ENCODE results near the gene ALDH16A1. TPM values are rescaled to one million over a fixed set of nuclear protein-coding genes. Genes with fewer than 3 reads are reported as not detected.

Gene ALDH16A1
- total RNA-seq, 4 donors from 2014 or later, result 35.4 to 80.4 (median 50.3) TPM

DNA sequence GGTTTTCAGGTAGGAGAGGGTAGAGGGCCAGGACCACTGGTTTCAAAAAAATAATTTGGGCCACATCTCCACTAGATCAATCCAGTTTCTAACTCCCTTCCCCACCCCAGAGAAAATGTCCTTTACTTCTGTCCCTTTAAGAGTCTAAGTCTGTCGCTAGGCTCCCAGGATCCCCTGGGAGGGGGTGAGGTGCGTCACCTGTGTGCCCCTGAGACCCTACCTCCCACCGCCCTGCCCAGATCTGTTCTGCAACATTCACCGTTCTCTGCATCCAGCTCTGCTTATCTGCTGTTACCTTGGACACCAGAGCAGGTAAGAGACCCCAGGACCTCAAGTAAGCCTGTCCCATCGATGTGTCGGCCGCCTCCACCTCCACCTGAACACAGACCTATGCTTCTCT, 27.8 kb upstream of the ALDH16A1 start, which contains the start of gene GFY:
TSS of gene GFY (plus strand) at position 211 of the 400 bp plus-strand sequence. CDS start 1,043 bp downstream, outside the sequence.
- TF ChIP-seq, protein P1, sequence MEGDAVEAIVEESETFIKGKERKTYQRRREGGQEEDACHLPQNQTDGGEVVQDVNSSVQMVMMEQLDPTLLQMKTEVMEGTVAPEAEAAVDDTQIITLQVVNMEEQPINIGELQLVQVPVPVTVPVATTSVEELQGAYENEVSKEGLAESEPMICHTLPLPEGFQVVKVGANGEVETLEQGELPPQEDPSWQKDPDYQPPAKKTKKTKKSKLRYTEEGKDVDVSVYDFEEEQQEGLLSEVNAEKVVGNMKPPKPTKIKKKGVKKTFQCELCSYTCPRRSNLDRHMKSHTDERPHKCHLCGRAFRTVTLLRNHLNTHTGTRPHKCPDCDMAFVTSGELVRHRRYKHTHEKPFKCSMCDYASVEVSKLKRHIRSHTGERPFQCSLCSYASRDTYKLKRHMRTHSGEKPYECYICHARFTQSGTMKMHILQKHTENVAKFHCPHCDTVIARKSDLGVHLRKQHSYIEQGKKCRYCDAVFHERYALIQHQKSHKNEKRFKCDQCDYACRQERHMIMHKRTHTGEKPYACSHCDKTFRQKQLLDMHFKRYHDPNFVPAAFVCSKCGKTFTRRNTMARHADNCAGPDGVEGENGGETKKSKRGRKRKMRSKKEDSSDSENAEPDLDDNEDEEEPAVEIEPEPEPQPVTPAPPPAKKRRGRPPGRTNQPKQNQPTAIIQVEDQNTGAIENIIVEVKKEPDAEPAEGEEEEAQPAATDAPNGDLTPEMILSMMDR (IDR thresholded peaks at IDR 0.05; ENCODE audit: low read depth), result no peak

DNA sequence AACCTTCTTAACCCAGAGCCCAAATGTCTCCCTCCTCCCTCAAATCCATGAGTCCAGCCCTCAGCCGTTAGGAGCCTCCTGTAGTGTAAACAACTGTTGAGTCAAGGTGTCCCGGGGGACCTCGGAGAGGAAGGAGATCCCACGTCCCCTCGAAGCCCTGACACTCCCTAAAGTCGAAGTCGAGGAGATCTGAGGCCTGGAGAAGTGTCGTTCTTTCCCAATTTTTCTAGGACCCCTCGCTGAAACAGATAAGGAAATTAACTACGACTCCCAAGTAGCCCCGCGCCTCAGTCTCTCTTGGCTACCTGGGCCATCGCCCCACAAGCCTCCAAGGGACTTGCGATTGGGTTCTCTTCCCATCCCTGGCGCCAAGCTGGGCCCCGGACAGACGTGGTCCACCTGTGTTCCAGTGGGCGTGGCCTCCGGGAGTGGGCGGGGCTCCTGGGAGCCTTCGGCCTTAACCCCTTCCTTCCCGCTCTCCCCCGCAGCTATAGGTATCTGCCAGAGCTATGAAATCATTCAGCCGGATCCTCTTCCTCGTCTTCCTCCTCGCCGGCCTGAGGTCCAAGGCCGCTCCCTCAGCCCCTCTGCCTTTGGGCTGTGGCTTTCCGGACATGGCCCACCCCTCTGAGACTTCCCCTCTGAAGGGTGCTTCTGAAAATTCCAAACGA, 27.0 kb upstream of the ALDH16A1 start:
- TF ChIP-seq, protein P1 (IDR thresholded peaks at IDR 0.05; ENCODE audit: low read depth), result no peak

- TF ChIP-seq, protein P1 (IDR thresholded peaks at IDR 0.05; ENCODE audit: low read depth), result no peak
These were observed 25.7 kb upstream of the ALDH16A1 start for GRCh38 chr19:49427339-49427738.

DNA sequence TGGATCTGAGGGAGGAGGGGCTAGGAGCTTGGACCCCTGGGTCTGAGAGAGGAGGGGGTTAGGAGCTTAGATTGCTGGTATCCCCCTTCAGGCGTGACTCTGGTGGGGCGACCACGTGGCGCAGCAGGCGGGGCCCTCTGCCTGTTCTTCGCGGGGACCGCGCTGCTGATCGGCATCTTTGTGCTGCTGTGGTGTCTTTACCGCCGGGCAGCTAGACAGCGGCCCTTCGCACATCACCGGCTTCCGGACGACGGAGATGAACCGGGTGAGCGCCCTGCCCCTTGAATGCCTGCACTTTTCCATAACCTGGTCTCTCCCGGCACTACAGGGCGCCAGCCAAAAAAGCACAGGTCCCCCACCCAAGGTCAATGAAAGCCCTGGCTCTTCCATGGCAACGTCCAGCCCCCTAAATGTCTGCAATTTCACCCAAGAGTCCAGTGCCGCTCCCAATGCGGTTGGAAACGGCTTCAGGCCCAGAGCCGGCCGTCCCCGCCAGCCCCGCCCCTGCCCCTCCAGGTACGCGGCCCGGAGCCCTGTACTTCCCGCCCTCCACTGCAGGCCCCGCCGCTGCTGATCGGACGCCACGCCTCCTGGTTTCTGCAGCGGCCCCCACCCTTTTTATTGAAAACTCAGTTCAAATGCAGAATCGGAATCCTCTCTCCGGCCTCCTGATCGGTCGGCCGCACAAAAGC, 25.0 kb upstream of the ALDH16A1 start:
- TF ChIP-seq, protein P1 (IDR thresholded peaks at IDR 0.05; ENCODE audit: low read depth), result no peak

DNA sequence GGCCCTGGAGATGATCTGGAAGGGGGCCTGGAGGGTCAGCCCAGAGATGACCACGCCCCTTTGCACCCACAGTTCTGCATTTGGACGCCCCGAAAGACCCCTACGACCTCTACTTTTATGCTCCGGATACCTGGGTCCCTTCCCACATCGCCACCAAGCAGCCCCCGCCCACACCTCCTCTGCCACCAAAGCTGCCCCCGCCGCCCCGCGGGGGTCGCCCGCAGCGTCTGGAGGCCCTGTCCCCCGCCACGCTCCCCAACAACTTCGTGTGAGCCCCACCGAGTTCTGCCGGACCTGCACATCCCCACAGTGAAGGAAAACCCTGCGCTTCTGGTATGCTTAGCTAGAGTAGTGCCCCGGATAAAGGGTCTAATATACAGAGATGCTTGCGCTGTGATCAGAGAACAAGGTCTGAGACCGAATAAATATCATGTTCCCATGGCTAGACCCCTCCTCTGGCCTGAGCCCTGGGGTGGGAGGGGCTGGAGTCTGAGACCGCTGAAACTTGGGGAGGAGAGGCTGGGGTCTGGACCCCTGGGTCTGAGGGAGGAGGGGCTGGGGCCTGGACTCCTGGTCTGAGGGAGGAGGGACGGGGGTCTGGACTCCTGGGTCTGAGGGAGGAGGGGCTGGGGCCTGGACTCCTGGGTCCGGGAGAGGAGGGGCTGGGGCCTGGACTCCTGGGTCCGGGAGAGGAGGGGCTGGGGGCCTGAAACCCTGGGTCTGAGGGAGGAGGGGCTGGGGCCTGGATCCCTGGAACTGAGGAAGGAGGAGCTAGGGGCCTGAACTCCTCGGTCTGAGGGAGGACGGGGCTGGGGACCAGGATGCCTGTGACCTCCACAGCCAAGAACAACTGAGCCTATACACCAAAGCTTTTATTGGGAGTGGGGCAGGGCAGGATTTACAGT, 24.2 kb upstream of the ALDH16A1 start:
- TF ChIP-seq, protein P1 (IDR thresholded peaks at IDR 0.05; ENCODE audit: low read depth), result no peak

GRCh38 chr19:49430172-49430677, 22.8 kb upstream of the ALDH16A1 start:
- TF ChIP-seq, protein P1 (IDR thresholded peaks at IDR 0.05; ENCODE audit: low read depth), result no peak
